WTC11 (cell line): Measurements from ENCODE around the gene KLF7. TPM values are rescaled to one million over a fixed set of nuclear protein-coding genes. Genes with fewer than 3 reads are reported as not detected.

ENCODE experiments used
- ATAC-seq: fragments of 200-7000 bp; cut with Tn5 transposase; 2 replicates; pipeline ENCODE4 v1.10.0; 2021; ENCODE audit warnings: mild to moderate bottlenecking, moderate library complexity
- CTCF ChIA-PET: fragments of 300-600 bp; sonication (Branson Sonifier 250); formaldehyde crosslinking; loops from one replicate; lab custom pipeline; 2021; ENCODE audit warnings: antibody characterized with exemption; lab: Charles Lee
- POLR2A ChIA-PET: fragments of 350-600 bp; sonication (Branson Sonifier 250); formaldehyde crosslinking; loops from one replicate; lab custom pipeline; 2021; ENCODE audit warnings: antibody characterized with exemption; lab: Charles Lee
- DNase-seq: peaks from one replicate; pipeline ENCODE4 v3.0.0; 2021; ENCODE audit warnings: low spot score
- H3K27ac Mint-ChIP-seq: 2 replicates; pipeline ENCODE4 v1.8.0; 2021; ENCODE audit warnings: mixed read lengths
- H3K27me3 Mint-ChIP-seq: 2 replicates; pipeline ENCODE4 v1.8.0; 2021; ENCODE audit warnings: low read depth, mild to moderate bottlenecking, moderate library complexity, mixed read lengths
- H3K36me3 Mint-ChIP-seq: 2 replicates; pipeline ENCODE4 v1.8.0; 2021; ENCODE audit warnings: mixed read lengths
- H3K4me1 Mint-ChIP-seq: 2 replicates; pipeline ENCODE4 v1.8.0; 2022; ENCODE audit warnings: mixed read lengths
- H3K4me3 Mint-ChIP-seq: 2 replicates; pipeline ENCODE4 v1.8.0; 2021; ENCODE audit warnings: mild to moderate bottlenecking, moderate library complexity, mixed read lengths
- H3K9me3 Mint-ChIP-seq: 2 replicates; pipeline ENCODE4 v1.8.0; 2021; ENCODE audit warnings: mixed read lengths
- AFF4 ChIP-seq: sonication (generic); formaldehyde crosslinking; IDR thresholded peaks from 2 replicates; pipeline ENCODE4 v1.8.1; 2023; ENCODE audit warnings: mild to moderate bottlenecking, missing genetic modification reagents, borderline replicate concordance
- ATF3 ChIP-seq: sonication (generic); formaldehyde crosslinking; conservative IDR thresholded peaks from 2 replicates; pipeline ENCODE4 v1.8.1; 2022; ENCODE audit warnings: mild to moderate bottlenecking, missing genetic modification reagents
- CBFB ChIP-seq: sonication (generic); formaldehyde crosslinking; IDR thresholded peaks from 2 replicates; pipeline ENCODE4 v1.8.1; 2022; ENCODE audit warnings: mild to moderate bottlenecking, low read depth, missing genetic modification reagents
- E2F4 ChIP-seq: sonication (generic); formaldehyde crosslinking; IDR thresholded peaks from 2 replicates; pipeline ENCODE4 v1.8.1; 2022; ENCODE audit warnings: low read depth, mild to moderate bottlenecking, moderate library complexity, missing genetic modification reagents, borderline replicate concordance
- ELF4 ChIP-seq: sonication (generic); formaldehyde crosslinking; IDR thresholded peaks from 2 replicates; pipeline ENCODE4 v1.8.1; 2022; ENCODE audit warnings: low read depth, mild to moderate bottlenecking, moderate library complexity, missing genetic modification reagents
- ETV6 ChIP-seq: sonication (generic); formaldehyde crosslinking; IDR thresholded peaks from 2 replicates; pipeline ENCODE4 v1.8.1; 2022; ENCODE audit warnings: mild to moderate bottlenecking, missing genetic modification reagents
- FOXJ3 ChIP-seq: sonication (generic); formaldehyde crosslinking; IDR thresholded peaks from 2 replicates; pipeline ENCODE4 v1.9.0; 2021; ENCODE audit warnings: missing genetic modification reagents, mild to moderate bottlenecking, borderline replicate concordance
- GTF2I ChIP-seq: fragments of 250-450 bp; sonication (Bioruptor Pico); conservative IDR thresholded peaks from 2 replicates; pipeline ENCODE4 v1.4.0; 2021; ENCODE audit warnings: mild to moderate bottlenecking
- JAZF1 ChIP-seq: fragments of 250-450 bp; sonication (Bioruptor Pico); IDR thresholded peaks from 2 replicates; pipeline ENCODE4 v1.9.0; 2021; ENCODE audit warnings: moderate library complexity, mild to moderate bottlenecking, inconsistent platforms
- MAX ChIP-seq: sonication (generic); formaldehyde crosslinking; IDR thresholded peaks from 2 replicates; pipeline ENCODE4 v1.8.0; 2022; ENCODE audit warnings: mild to moderate bottlenecking, missing genetic modification reagents
- NFYB ChIP-seq: sonication (generic); formaldehyde crosslinking; conservative IDR thresholded peaks from 2 replicates; pipeline ENCODE4 v1.8.0; 2022; ENCODE audit warnings: low read depth, missing genetic modification reagents
- NR1H2 ChIP-seq: sonication (generic); formaldehyde crosslinking; IDR thresholded peaks from 2 replicates; pipeline ENCODE4 v1.9.0; 2021; ENCODE audit warnings: mild to moderate bottlenecking, moderate library complexity, missing genetic modification reagents
- NR3C1 ChIP-seq: sonication (generic); formaldehyde crosslinking; conservative IDR thresholded peaks from 2 replicates; pipeline ENCODE4 v1.8.1; 2023; ENCODE audit warnings: low read depth, mild to moderate bottlenecking, missing genetic modification reagents
- PRRX2 ChIP-seq: fragments of 250-450 bp; sonication (Bioruptor Pico); IDR thresholded peaks from 2 replicates; pipeline ENCODE4 v1.8.0; 2021; ENCODE audit warnings: mild to moderate bottlenecking
- SMAD3 ChIP-seq: sonication (generic); formaldehyde crosslinking; IDR thresholded peaks from 2 replicates; pipeline ENCODE4 v1.8.0; 2022; ENCODE audit warnings: missing genetic modification reagents, mild to moderate bottlenecking, borderline replicate concordance
- STAT6 ChIP-seq: sonication (generic); formaldehyde crosslinking; conservative IDR thresholded peaks from 2 replicates; pipeline ENCODE4 v1.8.1; 2023; ENCODE audit warnings: mild to moderate bottlenecking, low read depth, missing genetic modification reagents, moderate library complexity
- ZMAT4 ChIP-seq: fragments of 250-450 bp; sonication (Bioruptor Pico); IDR thresholded peaks from 2 replicates; pipeline ENCODE4 v1.9.0; 2021; ENCODE audit warnings: mild to moderate bottlenecking
- ZNF138 ChIP-seq: sonication (generic); formaldehyde crosslinking; conservative IDR thresholded peaks from 2 replicates; pipeline ENCODE4 v1.8.1; 2022; ENCODE audit warnings: mild to moderate bottlenecking, moderate library complexity, missing genetic modification reagents
- ZNF219 ChIP-seq: sonication (generic); formaldehyde crosslinking; IDR thresholded peaks from 2 replicates; pipeline ENCODE4 v1.8.0; 2023; ENCODE audit warnings: missing genetic modification reagents, mild to moderate bottlenecking, borderline replicate concordance
- ZNF232 ChIP-seq: sonication (generic); formaldehyde crosslinking; IDR thresholded peaks from 2 replicates; pipeline ENCODE4 v1.8.0; 2022; ENCODE audit warnings: mild to moderate bottlenecking, missing genetic modification reagents
- ZNF396 ChIP-seq: fragments of 250-450 bp; sonication (Bioruptor Pico); IDR thresholded peaks from 2 replicates; pipeline ENCODE4 v1.8.0; 2021; ENCODE audit warnings: mild to moderate bottlenecking, moderate library complexity, borderline replicate concordance
- ZNF416 ChIP-seq: fragments of 250-450 bp; sonication (Bioruptor Pico); IDR thresholded peaks from 2 replicates; pipeline ENCODE4 v1.9.0; 2021; ENCODE audit warnings: mild to moderate bottlenecking, inconsistent platforms
- ZNF425 ChIP-seq: fragments of 250-450 bp; sonication (Bioruptor Pico); conservative IDR thresholded peaks from 2 replicates; pipeline ENCODE4 v1.9.0; 2021; ENCODE audit warnings: mild to moderate bottlenecking
- ZSCAN18 ChIP-seq: fragments of 250-450 bp; sonication (Bioruptor Pico); IDR thresholded peaks from 2 replicates; pipeline ENCODE4 v2.1.2; 2022; ENCODE audit warnings: mild to moderate bottlenecking, moderate library complexity
- total RNA-seq: library from RNA; stranded (reverse); gene quantifications from 3 replicates; pipeline ENCODE4 v1.2.3, GENCODE V29; 2021

The KLF7 gene
- total RNA-seq, 1 experiment from 2014 or later, result 25.4 TPM

- POLR2A ChIA-PET, result interaction anchor here (0.5 to 2.4 kb wide), 31 partner anchors 9 to 781 kb away, joined by 3 to 17 read pairs (median 3); partner anchors contain the start of gene CREB1
- CTCF ChIA-PET, result interaction anchor here (0.5 to 2.8 kb wide), 9 partner anchors 10 to 366 kb away, joined by 3 to 18 read pairs (median 4); no protein-coding TSS in a partner anchor
- Mint-ChIP-seq H3K36me3 (no peaks in the 10 kb centered on the region; the same call in 1 of the 2 replicates), H3K4me1 (peaks cover 53% of the 10 kb centered on the region), H3K4me3 (peak overlapping the region; percentile 97), H3K9me3 (no peaks in the 10 kb centered on the region), H3K27ac (peak overlapping the region; percentile 100), H3K27me3 (peaks cover 2% of the 10 kb centered on the region)
- DNase-seq (peak; percentile 84), ATAC-seq (peak; percentile 47)
- TF ChIP-seq FOXJ3 (CRISPR knock-in tag) (no peak), ZNF425 (CRISPR knock-in tag) (peak; percentile 69), SMAD3 (no peak), E2F4 (CRISPR knock-in tag) (0 out of 2 replicates have a peak, but pooled peaks have one; percentile 62), ZNF396 (no peak), ETV6 (CRISPR knock-in tag) (peak; percentile 47; the same call in 1 of the 2 replicates), ZNF416 (peak; percentile 84), NR3C1 (CRISPR knock-in tag) (no peak), ZNF232 (CRISPR knock-in tag) (0 out of 2 replicates have a peak, but pooled peaks have one; percentile 29), MAX (no peak), STAT6 (CRISPR knock-in tag) (no peak), ZSCAN18 (CRISPR knock-in tag) (no peak), NFYB (no peak), NR1H2 (no peak), ZNF219 (no peak), ELF4 (CRISPR knock-in tag) (no peak), JAZF1 (CRISPR knock-in tag) (no peak), GTF2I (CRISPR knock-in tag) (no peak), PRRX2 (CRISPR knock-in tag) (peak; percentile 84; the same call in 1 of the 2 replicates), ZMAT4 (CRISPR knock-in tag) (no peak), CBFB (CRISPR knock-in tag) (no peak), AFF4 (peak; percentile 32; the same call in 1 of the 2 replicates), ZNF138 (CRISPR knock-in tag) (no peak), ATF3 (CRISPR knock-in tag) (no peak)
Measured at GRCh38 chr2:207166349-207167098, 776 bp upstream of the KLF7 start.
